Omental fat pad (tissue), 4 donors: ENCODE measurements around the gene XCL1. TPM values are rescaled to one million over a fixed set of nuclear protein-coding genes. Genes with fewer than 3 reads are reported as not detected.
"Not testable (repeated sequence)": the region's sequence is repeated elsewhere in the genome, so short reads cannot be mapped to it uniquely, and the experiment has no call there.

Experiments
- ATAC-seq: fragments of 150-250 bp; one replicate; pipeline ENCODE4 v1.9.1; 2016; ENCODE audit warnings: mild to moderate bottlenecking, moderate library complexity; ENCODE audit not compliant: low FRiP score
- DNase-seq: peaks from one replicate; pipeline ENCODE4 v3.0.0-alpha.2; 2019; ENCODE audit warnings: low spot score
- total RNA-seq, 4 donors: library from RNA; depleted of rRNA; stranded (reverse); fragments of >200 nt; gene quantifications; one replicate each; pipeline ENCODE4 v1.1.0, GENCODE V29; 2016
- TF ChIP-seq, protein P1 (sequence below), 3 donors: fragments of 450-650 bp; IDR thresholded peaks; one replicate each; pipeline ENCODE4 v1.5.1; 2016 to 2017; ENCODE audit warnings: antibody characterized with exemption in 3 of 3, mild to moderate bottlenecking in 3 of 3, moderate library complexity in 2 of 3

Gene XCL1
- total RNA-seq, 4 donors from 2014 or later = 0.28 to 1.3 TPM; not detected in 2

DNA sequence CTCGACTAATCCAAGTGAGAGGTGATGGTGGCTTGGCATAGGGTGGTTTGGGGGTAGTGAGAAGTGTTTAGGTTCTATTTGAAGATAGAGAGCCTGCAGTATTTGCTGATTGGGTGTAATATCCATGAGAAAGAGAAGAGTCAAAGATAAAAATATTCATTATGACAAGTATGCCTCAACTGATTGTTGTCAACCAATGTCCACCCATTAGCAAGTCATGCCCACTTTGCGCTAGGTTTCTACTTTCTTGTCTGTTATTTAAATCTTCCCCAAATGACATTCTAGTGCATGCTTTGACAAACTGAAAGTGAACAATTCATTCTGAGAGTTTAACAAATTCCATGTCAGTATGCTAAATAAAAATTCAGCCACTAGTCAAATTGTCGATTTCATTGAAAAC lies 3.8 kb upstream of the XCL1 start:
- ATAC-seq = no peak
- no peak for DNase-seq
- TF ChIP-seq, protein P1, sequence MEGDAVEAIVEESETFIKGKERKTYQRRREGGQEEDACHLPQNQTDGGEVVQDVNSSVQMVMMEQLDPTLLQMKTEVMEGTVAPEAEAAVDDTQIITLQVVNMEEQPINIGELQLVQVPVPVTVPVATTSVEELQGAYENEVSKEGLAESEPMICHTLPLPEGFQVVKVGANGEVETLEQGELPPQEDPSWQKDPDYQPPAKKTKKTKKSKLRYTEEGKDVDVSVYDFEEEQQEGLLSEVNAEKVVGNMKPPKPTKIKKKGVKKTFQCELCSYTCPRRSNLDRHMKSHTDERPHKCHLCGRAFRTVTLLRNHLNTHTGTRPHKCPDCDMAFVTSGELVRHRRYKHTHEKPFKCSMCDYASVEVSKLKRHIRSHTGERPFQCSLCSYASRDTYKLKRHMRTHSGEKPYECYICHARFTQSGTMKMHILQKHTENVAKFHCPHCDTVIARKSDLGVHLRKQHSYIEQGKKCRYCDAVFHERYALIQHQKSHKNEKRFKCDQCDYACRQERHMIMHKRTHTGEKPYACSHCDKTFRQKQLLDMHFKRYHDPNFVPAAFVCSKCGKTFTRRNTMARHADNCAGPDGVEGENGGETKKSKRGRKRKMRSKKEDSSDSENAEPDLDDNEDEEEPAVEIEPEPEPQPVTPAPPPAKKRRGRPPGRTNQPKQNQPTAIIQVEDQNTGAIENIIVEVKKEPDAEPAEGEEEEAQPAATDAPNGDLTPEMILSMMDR (IDR thresholded peaks at IDR 0.05) = no peak

DNA sequence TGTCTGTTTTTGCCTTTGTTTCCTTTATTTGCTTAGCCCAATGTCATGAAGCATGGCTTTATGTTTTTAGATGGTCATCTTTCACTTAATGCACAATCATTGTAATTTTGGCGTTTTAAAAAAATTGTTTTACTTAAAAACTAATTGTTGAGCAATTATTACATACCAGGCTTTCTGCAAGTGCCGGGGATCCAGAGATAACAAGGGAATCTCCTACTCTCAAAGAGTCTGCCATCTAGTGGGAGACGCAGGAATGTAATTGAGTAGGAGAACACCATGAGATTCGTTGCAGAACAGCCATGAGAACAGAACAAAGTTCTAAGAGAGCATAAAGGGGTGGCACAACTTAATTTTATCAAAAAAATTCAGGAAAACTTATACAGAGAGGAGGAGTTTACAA lies 2.2 kb upstream of the XCL1 start:
- not testable (repeated sequence) for DNase-seq, ATAC-seq

DNA sequence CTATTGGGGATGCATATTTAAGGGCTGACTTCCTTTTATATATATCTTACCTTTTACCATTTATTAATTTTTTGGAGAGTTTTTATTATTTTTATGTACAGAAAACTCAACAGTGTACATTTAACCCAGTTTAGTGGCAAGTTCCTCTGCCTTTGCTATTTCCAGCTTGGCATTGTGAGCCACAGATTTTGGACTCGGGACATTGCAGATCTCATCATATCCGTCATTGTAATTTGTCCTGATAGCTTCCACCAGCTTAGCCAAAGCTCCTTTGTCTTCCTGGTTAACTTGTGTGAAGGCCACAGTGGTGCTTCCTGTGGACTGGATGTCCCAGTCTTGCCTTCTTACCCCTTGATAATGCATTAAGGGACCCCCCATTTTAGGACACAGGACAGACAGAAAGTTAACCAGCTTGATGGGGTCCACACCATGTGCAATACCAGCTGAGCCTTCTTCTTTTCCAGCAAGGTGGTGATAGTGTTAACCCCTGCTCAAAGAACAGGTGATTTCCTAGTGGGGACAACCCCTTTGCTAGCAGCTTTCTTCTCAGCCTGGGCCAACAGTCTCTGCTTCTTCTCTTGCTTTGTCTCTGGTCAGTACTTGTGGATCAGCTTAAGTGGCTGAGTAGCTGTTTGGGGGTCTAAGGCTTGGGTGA lies 2.3 kb downstream of the XCL1 start:
- not testable (repeated sequence) for DNase-seq, ATAC-seq

DNA sequence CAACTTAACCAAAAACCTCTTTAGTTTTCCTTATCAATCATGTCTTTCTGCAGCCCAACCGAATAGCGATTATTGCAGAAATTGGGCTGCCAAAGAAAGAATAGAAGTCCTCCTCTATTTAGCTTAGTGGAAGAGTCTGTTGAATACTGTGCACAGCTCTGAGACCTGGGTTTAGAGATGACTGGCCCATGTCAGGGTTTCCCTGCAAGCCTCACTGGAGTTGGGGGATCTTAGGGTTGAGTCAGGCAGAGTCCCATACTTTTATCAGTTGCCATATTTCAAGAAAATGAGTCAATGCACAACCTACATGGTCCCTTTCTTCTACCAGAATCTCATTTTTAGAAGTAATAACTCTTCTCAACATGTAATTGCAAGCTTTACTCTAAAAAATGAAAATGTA lies 3.9 kb downstream of the XCL1 start:
- ATAC-seq, DNase-seq: not testable (repeated sequence)

DNA sequence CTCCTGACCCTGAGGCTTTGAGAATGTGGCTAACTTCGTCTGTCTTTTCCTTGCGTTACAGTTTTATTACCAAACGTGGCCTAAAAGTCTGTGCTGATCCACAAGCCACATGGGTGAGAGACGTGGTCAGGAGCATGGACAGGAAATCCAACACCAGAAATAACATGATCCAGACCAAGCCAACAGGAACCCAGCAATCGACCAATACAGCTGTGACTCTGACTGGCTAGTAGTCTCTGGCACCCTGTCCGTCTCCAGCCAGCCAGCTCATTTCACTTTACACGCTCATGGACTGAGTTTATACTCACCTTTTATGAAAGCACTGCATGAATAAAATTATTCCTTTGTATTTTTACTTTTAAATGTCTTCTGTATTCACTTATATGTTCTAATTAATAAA lies 4.6 kb downstream of the XCL1 start:
- not testable (repeated sequence) for DNase-seq, ATAC-seq

DNA sequence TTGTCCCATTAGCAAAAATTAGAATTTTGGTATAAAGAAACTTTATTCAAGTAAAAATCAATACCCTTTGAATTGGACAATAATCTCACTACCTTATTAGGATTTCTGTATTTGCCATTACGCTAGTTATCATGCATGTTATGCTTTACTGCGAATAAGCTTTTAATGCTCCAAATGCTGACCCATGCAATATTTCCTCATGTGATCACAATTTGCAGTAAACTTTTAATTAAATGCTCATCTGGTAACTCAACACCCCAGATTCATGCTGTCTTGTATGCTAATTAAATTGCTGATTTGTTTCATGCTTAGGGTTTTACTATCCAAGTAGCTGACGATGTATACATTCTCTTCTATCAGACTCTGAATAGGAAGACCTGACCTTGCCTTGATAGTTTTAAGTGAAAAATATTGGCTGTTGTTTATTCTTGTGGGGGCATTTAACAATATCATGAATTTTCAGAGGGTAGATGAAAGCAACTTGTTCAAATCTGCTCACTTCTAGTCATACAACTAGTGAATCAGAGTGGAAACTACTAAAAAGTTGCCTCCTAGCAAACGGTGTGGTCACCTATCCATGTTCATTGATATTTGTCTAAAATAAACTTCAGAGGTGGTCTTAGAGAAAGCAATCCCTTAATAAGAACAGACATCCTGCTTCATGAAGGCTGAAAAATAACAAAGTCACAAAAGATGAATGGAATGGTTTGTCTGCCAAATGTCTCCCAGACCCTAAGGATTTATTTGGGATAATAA lies 5.6 kb downstream of the XCL1 start:
- ATAC-seq = no peak
- no peak for DNase-seq
- TF ChIP-seq, protein P1 (IDR thresholded peaks at IDR 0.05) = no peak

DNA sequence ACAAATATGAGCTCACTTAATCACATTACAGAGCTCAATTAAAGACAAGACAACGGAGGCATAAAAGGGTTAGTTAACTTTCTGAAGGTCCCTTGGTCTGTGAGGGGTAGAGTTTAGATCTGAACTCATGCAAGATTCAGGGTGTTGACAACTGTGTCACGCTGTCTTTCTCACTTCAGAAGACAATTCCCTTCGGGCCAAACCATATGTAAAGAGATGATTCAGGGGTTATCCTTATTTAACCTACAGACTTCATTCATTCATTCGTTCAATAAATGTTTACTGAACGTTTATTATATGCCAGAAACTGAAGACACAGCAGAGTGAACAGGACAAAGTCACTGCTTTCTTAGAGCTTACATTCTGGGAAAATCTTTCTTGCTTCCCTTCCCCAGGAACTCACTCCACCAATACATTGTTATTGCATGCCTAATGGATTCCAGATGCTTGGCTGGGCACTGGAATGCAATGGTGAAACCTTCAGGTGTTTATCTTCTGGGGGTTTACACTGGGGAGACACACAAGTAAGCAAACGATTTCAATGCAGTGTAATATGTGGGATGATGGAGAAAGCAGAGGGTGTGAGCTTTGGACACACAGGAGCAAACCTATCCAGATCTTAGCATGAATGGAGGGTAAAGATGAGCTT lies 6.4 kb downstream of the XCL1 start:
- TF ChIP-seq, protein P1 (IDR thresholded peaks at IDR 0.05) = no peak
- DNase-seq (no peak), ATAC-seq (no peak)

DNA sequence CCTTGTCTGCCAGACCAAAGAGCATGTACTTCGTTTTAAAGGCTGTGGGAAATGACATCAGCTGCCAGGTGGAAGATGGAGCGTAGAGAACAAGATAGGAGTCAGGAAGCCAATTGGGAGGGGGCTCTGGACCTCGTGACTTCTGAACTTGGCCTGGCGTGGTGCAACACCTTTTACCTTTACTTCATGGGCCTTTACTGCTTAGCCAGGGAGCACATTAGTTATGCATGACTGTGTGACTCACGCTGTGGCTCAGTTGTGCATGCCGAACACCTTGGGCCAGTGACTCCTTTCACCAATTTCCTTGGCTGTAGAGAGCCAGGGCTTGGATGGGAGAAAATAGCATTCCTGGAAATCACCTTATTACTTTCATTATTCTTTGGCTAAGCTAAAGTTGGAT lies 7.2 kb downstream of the XCL1 start:
- TF ChIP-seq, protein P1 (IDR thresholded peaks at IDR 0.05) = no peak
- ATAC-seq = no peak
- no peak for DNase-seq

DNA sequence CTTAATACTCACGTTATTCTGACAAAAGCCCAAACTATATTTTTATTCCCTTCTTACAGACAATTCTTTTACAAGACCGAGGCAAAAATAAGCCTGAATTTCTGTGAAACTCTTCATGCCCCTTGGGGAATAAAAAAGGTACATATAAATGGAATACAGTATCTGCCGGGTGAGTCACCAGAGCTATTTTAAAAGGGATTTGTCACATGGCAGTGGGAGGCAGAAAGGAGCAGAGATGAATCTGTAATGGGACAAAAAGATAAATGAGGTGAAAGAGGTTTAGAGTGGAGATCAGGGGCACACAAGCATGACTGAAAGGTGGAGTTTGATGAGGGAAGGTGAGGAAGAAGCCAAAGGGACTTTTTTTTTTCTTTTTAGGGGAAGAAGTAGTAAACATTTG lies 8.8 kb downstream of the XCL1 start:
- no peak for DNase-seq
- no peak for ATAC-seq

More for the DNA sequence above, 8.8 kb downstream of the XCL1 start:
- TF ChIP-seq, protein P1 (IDR thresholded peaks at IDR 0.05) = no peak
